ENCODE results near the gene USHBP1.
A peak's percentile ranks its signal among the peaks of the same experiment; 100 is the strongest.

The USHBP1 gene

GRCh38 chr19:17283504-17283996 lies 19.0 kb upstream of the USHBP1 start:
- Histone ChIP-seq H3K9me3 (ENCODE audit: low read length) (no peaks in the 10 kb centered on the region), H3K27me3 (ENCODE audit: insufficient read depth, low read length) (no peaks in the 10 kb centered on the region), H3K4me3 (ENCODE audit: low read depth, low read length, poor library complexity, severe bottlenecking) (no peak overlapping the region), H3K36me3 (ENCODE audit: insufficient read depth, low read length) (peaks cover 47% of the 10 kb centered on the region), H3K9ac (ENCODE audit: low read length) (no peak overlapping the region), H2AFZ (ENCODE audit: low read length) (no peak overlapping the region), H3K9me2 (ENCODE audit: low read depth, low read length) (no peaks in the 10 kb centered on the region), H4K20me1 (ENCODE audit: insufficient read depth, low read length) (no peaks in the 10 kb centered on the region), H3K4me2 (ENCODE audit: low read length) (no peak overlapping the region), H3K4me1 (ENCODE audit: insufficient read depth, low read length, severe bottlenecking) (peaks cover 16% of the 10 kb centered on the region), H3K79me2 (ENCODE audit: insufficient read depth, low read length) (no peaks in the 10 kb centered on the region), H3K27ac (ENCODE audit: low read depth, low read length, poor library complexity, severe bottlenecking) (no peak overlapping the region), H3F3A (ENCODE audit: insufficient read depth, low read length) (peaks cover 5% of the 10 kb centered on the region; the same call in 1 of the 2 replicates)
- no peak for TF ChIP-seq EZH2 (IDR thresholded peaks at IDR 0.05; ENCODE audit: borderline replicate concordance, low read length)
- no peak for TF ChIP-seq CTCF (IDR thresholded peaks at IDR 0.05; ENCODE audit: low read length)

GRCh38 chr19:17282488-17283125 lies 18.1 kb upstream of the USHBP1 start:
- H3F3A ChIP-seq (ENCODE audit: insufficient read depth, low read length), result peaks cover 5% of the 10 kb centered on the region; the same call in 1 of the 2 replicates
- no peaks in the 10 kb centered on the region for H3K79me2 ChIP-seq (ENCODE audit: insufficient read depth, low read length)
- peak overlapping the region; percentile 59 for H3K27ac ChIP-seq (ENCODE audit: low read depth, low read length, poor library complexity, severe bottlenecking)
- no peaks in the 10 kb centered on the region for H3K9me3 ChIP-seq (ENCODE audit: low read length)
- no peaks in the 10 kb centered on the region for H4K20me1 ChIP-seq (ENCODE audit: insufficient read depth, low read length)
- no peaks in the 10 kb centered on the region for H3K27me3 ChIP-seq (ENCODE audit: insufficient read depth, low read length)
- no peak overlapping the region for H2AFZ ChIP-seq (ENCODE audit: low read length)
- H3K9ac ChIP-seq (ENCODE audit: low read length), result peak overlapping the region; percentile 85
- H3K4me3 ChIP-seq (ENCODE audit: low read depth, low read length, poor library complexity, severe bottlenecking), result peak overlapping the region; percentile 75
- H3K9me2 ChIP-seq (ENCODE audit: low read depth, low read length), result no peaks in the 10 kb centered on the region
- H3K4me2 ChIP-seq (ENCODE audit: low read length), result peak overlapping the region; percentile 77
- H3K36me3 ChIP-seq (ENCODE audit: insufficient read depth, low read length), result peaks cover 50% of the 10 kb centered on the region
- peaks cover 16% of the 10 kb centered on the region for H3K4me1 ChIP-seq (ENCODE audit: insufficient read depth, low read length, severe bottlenecking)
- TF ChIP-seq EZH2 (IDR thresholded peaks at IDR 0.05; ENCODE audit: borderline replicate concordance, low read length) (no peak), CTCF (IDR thresholded peaks at IDR 0.05; ENCODE audit: low read length) (peak; percentile 81)

GRCh38 chr19:17281391-17282304 lies 17.1 kb upstream of the USHBP1 start, which contains the start of gene ANKLE1:
Gene ANKLE1, plus strand, starts transcription at chr19:17281901. Its CDS starts 20 bp downstream, at chr19:17281921.
- H3F3A ChIP-seq (ENCODE audit: insufficient read depth, low read length), result peaks cover 5% of the 10 kb centered on the region; the same call in 1 of the 2 replicates
- peaks cover 16% of the 10 kb centered on the region for H3K4me1 ChIP-seq (ENCODE audit: insufficient read depth, low read length, severe bottlenecking)
- H3K4me3 ChIP-seq (ENCODE audit: low read depth, low read length, poor library complexity, severe bottlenecking), result peak within 1 kb of the TSS; percentile 75
- peak within 1 kb of the TSS; percentile 85 for H3K9ac ChIP-seq (ENCODE audit: low read length)
- peak within 1 kb of the TSS; percentile 79 for H3K27ac ChIP-seq (ENCODE audit: low read depth, low read length, poor library complexity, severe bottlenecking)
- TF ChIP-seq CTCF (IDR thresholded peaks at IDR 0.05; ENCODE audit: low read length) (no peak), EZH2 (IDR thresholded peaks at IDR 0.05; ENCODE audit: borderline replicate concordance, low read length) (no peak)
- H3K4me2 ChIP-seq (ENCODE audit: low read length), result peak within 1 kb of the TSS; percentile 77
- H3K9me3 ChIP-seq (ENCODE audit: low read length), result no peaks in the 10 kb centered on the region
- peaks cover 54% of the 10 kb centered on the region for H3K36me3 ChIP-seq (ENCODE audit: insufficient read depth, low read length)
- H3K9me2 ChIP-seq (ENCODE audit: low read depth, low read length), result no peaks in the 10 kb centered on the region
- no peak within 1 kb of the TSS for H2AFZ ChIP-seq (ENCODE audit: low read length)
- no peaks in the 10 kb centered on the region for H3K79me2 ChIP-seq (ENCODE audit: insufficient read depth, low read length)
- no peaks in the 10 kb centered on the region for H3K27me3 ChIP-seq (ENCODE audit: insufficient read depth, low read length)
- no peaks in the 10 kb centered on the region for H4K20me1 ChIP-seq (ENCODE audit: insufficient read depth, low read length)

Measured in OCI-LY1 (cell line).